Hair follicular keratinocyte (primary cell): ENCODE data around the gene AGRN. TPM values are rescaled to one million over a fixed set of nuclear protein-coding genes. Genes with fewer than 3 reads are reported as not detected.

Experiments used
- total RNA-seq: library from RNA; depleted of rRNA; stranded (reverse); fragments of >200 nt; gene quantifications from 2 replicates; pipeline ENCODE4 v1.2.3, GENCODE V29; 2015

The AGRN gene
- 211 and 412 TPM in 2 replicates for total RNA-seq

DNA sequence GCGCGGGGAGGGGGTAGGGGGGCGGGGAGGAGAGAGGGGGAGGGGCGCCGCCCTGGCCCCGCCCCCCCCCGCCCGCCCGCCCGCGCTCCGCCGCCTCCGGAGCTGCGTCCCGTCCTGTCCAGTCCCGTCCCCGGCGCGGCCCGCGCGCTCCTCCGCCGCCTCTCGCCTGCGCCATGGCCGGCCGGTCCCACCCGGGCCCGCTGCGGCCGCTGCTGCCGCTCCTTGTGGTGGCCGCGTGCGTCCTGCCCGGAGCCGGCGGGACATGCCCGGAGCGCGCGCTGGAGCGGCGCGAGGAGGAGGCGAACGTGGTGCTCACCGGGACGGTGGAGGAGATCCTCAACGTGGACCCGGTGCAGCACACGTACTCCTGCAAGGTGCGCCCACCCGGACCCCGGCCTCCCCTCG, at the start of gene AGRN:
Gene AGRN, plus strand, starts transcription at position 121 of the 405 bp plus-strand sequence. Its CDS starts 53 bp downstream, at position 174.

DNA sequence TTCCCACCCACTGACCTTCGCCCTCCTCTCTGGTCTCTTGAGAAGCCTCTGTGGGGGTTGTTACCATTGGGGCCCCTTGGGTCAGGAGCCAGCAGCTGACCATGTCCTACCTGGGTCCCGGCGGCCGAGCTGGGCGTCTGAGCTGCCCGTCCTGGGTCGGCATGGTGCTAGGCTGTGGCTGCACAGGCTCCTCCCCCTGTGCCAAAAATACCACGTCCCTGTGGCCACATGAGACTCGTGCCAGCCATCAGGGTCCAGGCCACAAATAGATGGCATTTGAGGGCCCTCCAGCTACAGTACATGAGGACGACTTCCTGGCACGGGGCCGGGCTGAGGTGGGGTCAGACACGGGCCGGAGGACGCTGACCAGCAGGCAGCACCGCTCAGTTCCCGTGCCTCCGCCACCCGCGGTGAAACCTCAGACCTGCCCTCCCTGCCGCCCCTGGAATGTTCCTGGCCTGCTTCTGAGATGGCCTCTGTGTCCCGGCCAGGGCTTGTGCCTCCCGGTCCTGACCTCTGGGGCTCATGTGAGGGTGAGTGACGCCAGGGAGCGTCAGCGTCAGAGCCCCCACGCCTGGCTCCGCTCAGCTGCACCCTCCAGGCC, 37.9 kb upstream of the AGRN start, which contains the start of gene PERM1:
Gene PERM1, minus strand, starts transcription at position 139 of the 604 bp plus-strand sequence. CDS start 1,064 bp downstream, outside the sequence.

DNA sequence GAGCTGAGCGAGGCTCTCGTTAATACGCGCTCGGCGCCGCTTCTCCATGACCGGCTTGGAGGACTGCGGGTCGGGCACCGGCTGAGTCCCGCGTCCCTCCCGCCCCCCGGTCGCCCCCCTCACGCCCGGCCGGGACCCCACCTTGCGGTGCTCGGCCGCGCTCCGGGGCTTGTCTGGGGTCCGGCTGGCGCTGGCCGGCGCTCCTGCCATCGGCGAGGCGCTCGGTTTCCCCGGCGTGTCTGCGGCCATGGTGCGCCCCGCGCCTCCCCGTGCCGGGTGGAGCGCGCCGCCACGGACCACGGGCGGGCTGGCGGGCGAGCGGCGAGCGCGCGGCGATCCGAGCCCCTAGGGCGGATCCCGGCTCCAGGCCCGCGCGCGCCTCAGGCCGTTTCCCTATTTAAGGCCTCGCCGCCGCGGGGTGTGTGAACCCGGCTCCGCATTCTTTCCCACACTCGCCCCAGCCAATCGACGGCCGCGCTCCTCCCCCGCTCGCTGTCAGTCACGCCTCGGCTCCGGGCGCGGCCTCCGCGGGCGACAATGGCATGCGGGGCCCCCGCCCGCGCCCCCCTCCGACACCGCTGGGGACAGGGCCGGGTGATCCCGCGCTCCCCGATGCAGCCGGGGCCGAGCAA, 20.1 kb upstream of the AGRN start, which contains the start of gene HES4:
Gene HES4, minus strand, starts transcription at position 373 of the 632 bp plus-strand sequence. Its CDS starts 124 bp downstream, at position 249.

DNA sequence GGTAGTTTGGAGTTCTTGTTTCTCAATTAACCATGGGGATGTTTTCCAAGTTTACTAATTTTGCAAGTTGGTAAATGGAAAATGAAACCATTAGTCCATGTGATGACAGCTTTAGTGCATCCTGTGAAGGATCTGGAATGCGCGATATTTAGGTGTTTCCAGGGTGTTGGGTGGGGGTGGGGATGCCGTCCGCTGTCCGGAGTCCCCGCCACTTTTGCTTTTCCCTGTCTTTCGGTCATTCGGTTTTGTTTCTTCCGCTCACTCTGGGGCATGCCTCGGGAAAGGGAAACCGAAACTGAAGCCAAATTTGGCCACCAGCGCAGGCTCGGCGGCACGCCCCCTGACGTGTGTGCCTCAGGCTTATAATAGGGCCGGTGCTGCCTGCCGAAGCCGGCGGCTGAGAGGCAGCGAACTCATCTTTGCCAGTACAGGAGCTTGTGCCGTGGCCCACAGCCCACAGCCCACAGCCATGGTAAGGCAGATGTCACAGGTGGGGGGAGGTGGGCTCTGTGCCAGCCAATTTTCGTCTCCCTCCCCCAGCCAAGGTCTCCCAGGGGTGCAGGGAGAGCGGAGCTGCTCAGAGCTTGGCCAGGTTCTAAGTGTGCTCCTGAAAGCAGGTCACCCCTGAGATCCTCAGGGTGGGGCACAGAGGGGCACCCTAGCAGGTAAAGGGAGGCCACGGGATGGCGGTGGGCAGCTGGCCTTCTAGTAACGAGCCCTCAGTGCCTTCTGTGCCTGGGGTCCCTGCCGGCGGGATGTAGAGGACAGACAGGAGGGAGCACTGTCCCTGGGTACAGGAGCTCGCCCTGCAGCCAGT, 6.6 kb upstream of the AGRN start, which contains the start of gene ISG15:
Gene ISG15, plus strand, starts transcription at position 393 of the 817 bp plus-strand sequence. Its CDS starts 77 bp downstream, at position 470.

DNA sequence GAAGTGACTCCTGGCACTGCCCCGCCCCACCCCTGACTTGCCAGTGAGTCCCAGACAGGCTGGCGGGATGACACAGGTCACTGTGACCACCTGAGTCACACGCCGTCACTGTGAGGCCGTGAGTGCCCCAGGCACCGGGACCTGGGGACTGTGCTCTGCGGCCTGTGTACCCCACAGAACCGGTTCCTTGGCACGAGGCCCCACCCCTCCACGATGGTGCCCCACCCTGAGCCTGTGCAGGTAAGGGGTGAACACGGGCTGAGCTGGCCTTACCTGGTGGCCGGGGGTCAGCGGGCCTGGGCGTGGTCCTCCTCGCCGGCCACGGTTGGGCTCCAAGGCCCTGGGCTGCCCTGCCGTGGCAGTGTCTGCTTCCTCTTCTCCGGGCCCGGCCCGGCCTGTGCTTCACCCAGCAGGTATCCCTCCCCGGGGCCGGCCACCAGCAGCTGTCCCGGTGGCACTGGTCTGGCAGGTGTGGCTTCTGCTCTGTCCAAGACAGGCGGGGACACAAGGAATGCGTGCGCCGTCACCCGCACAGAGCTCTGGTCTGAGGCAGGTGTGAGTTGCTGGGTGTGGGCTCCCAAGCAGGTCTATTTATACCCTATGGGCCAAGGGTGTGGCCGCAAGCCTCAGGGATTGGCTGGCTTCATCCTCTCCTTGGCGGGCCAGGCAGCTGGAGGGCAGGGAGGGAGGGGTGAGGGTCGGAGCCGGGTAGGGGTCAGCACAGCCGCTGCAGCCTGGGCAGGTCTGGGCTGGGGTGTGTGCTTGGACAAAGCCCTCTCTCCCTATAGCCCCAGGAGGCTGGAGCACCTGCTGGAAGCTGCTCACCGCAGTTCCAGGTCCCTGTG, 54.0 kb downstream of the AGRN start, which contains the start of gene RNF223:
Gene RNF223, minus strand, starts transcription at position 564 of the 845 bp plus-strand sequence. CDS start 1,740 bp downstream, outside the sequence.

Other genes with a start within 250 kb of the AGRN start
- gene SAMD11, start 96.2 kb upstream of the AGRN start, total RNA-seq, result 0.08 TPM in 2 replicates
- gene NOC2L, start 60.9 kb upstream of the AGRN start, total RNA-seq, result 72.7 and 142 TPM in 2 replicates
- 9.5 and 10.2 TPM in 2 replicates for gene KLHL17, start 59.5 kb upstream of the AGRN start, total RNA-seq
- 4.0 and 10.2 TPM in 2 replicates for gene PLEKHN1, start 53.6 kb upstream of the AGRN start, total RNA-seq
- gene PERM1, start 38.0 kb upstream of the AGRN start, total RNA-seq, result 0.23 TPM in 1 of 2 replicates, not detected in the other
- 3.0 and 5.6 TPM in 2 replicates for gene HES4, start 20.0 kb upstream of the AGRN start, total RNA-seq
- gene ISG15, start 6.6 kb upstream of the AGRN start, total RNA-seq, result 29.4 and 34.9 TPM in 2 replicates
- gene RNF223, start 54.2 kb downstream of the AGRN start, total RNA-seq, result 0.08 and 0.15 TPM in 2 replicates
- 19.8 and 25.9 TPM in 2 replicates for gene C1orf159, start 96.0 kb downstream of the AGRN start, total RNA-seq
- not detected in 2 replicates for gene TTLL10, start 153.8 kb downstream of the AGRN start, total RNA-seq
- gene TNFRSF18, start 186.5 kb downstream of the AGRN start, total RNA-seq, result not detected in 2 replicates
- gene TNFRSF4, start 194.0 kb downstream of the AGRN start, total RNA-seq, result not detected in 2 replicates
- 146 and 147 TPM in 2 replicates for gene SDF4, start 211.9 kb downstream of the AGRN start, total RNA-seq
- 20.5 and 27.3 TPM in 2 replicates for gene B3GALT6, start 212.1 kb downstream of the AGRN start, total RNA-seq
- gene C1QTNF12, start 226.6 kb downstream of the AGRN start, total RNA-seq, result 1.5 TPM in 1 of 2 replicates, not detected in the other